Measurements from ENCODE around the gene HLA-DPB1.

DNA sequence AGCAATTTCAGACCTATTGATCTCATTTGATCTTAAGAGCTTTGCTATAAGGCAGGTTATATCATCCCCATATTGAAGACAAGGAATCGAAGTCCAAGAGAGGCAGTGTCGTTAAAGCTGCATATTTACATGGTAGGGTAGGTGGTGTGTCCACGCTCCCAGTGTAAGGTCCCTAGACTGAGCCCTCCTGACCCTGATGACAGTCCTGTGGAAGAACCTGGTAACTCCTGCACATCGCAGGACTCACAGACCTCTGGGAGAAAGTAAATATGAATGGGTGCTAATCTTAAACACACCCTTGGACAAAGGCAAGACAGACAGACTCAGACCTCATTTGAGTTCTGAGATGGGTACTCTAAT is 602 bp upstream of the HLA-DPB1 start:
- TF ChIP-seq POLR2AphosphoS5 (IDR thresholded peaks at IDR 0.05; ENCODE audit: insufficient read depth in 1 of 2, low read depth in 1 of 2), result no peak
- TF ChIP-seq, protein P1, sequence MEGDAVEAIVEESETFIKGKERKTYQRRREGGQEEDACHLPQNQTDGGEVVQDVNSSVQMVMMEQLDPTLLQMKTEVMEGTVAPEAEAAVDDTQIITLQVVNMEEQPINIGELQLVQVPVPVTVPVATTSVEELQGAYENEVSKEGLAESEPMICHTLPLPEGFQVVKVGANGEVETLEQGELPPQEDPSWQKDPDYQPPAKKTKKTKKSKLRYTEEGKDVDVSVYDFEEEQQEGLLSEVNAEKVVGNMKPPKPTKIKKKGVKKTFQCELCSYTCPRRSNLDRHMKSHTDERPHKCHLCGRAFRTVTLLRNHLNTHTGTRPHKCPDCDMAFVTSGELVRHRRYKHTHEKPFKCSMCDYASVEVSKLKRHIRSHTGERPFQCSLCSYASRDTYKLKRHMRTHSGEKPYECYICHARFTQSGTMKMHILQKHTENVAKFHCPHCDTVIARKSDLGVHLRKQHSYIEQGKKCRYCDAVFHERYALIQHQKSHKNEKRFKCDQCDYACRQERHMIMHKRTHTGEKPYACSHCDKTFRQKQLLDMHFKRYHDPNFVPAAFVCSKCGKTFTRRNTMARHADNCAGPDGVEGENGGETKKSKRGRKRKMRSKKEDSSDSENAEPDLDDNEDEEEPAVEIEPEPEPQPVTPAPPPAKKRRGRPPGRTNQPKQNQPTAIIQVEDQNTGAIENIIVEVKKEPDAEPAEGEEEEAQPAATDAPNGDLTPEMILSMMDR (IDR thresholded peaks at IDR 0.05), result no peak
- no peak for TF ChIP-seq POLR2A (IDR thresholded peaks at IDR 0.05)

All from vagina (tissue), 2 donors.